PC-9 (cell line): Measurements from ENCODE around the gene ARMC9. TPM values are rescaled to one million over a fixed set of nuclear protein-coding genes. Genes with fewer than 3 reads are reported as not detected.
"Not testable (repeated sequence)": the region's sequence is repeated elsewhere in the genome, so short reads cannot be mapped to it uniquely, and the experiment has no call there.

Source experiments
- BruUV-seq: library from RNA; stranded (reverse); fragments of 400-500 nt; replicated peaks from 2 replicates; lab custom pipeline; 2021; lab: Mats Ljungman, UMichigan
- CTCF ChIA-PET: fragments of 300-600 bp; sonication (Branson Sonifier 250); formaldehyde crosslinking; loops from one replicate; lab custom pipeline; 2022; ENCODE audit warnings: antibody characterized with exemption; lab: Charles Lee
- POLR2A ChIA-PET: fragments of 300-600 bp; sonication (Branson Sonifier 250); formaldehyde crosslinking; loops from one replicate; lab custom pipeline; 2022; ENCODE audit warnings: antibody characterized with exemption; ENCODE audit not compliant: unreplicated experiment; lab: Charles Lee
- DNase-seq, 2 experiments: peaks; one replicate each; pipeline versions ENCODE4 v3.0.0 to v3.0.0-alpha.2; 2015 to 2022; ENCODE audit warnings: mixed read lengths in 1 of 2
- H2AFZ ChIP-seq: fragments of 200-600 bp; sonication (generic); 2 replicates; pipeline ENCODE4 v1.8.1; 2017; ENCODE audit warnings: antibody characterized with exemption
- H3F3A ChIP-seq: fragments of 200-600 bp; sonication (generic); 2 replicates; pipeline ENCODE4 v1.8.1; 2017; ENCODE audit warnings: antibody characterized with exemption, mild to moderate bottlenecking, low read depth; ENCODE audit not compliant: insufficient read depth
- H3K27ac ChIP-seq: fragments of 200-600 bp; sonication (generic); 2 replicates; pipeline ENCODE4 v1.6.1; 2016; ENCODE audit warnings: mixed run types
- H3K27me3 ChIP-seq: fragments of 200-600 bp; sonication (generic); 2 replicates; pipeline ENCODE4 v1.6.1; 2016; ENCODE audit warnings: low read depth, mixed run types; ENCODE audit not compliant: insufficient read depth
- H3K36me3 ChIP-seq: fragments of 200-600 bp; sonication (generic); 2 replicates; pipeline ENCODE4 v1.6.1; 2016; ENCODE audit warnings: low read depth, mixed run types
- H3K4me1 ChIP-seq: fragments of 200-600 bp; sonication (generic); replicated peaks from 2 replicates; pipeline ENCODE4 v1.6.1; 2016; ENCODE audit warnings: mixed run types; ENCODE audit not compliant: insufficient read depth
- H3K4me2 ChIP-seq: fragments of 200-600 bp; sonication (generic); 2 replicates; pipeline ENCODE4 v1.6.1; 2017; ENCODE audit warnings: mixed run types
- H3K4me3 ChIP-seq: fragments of 200-600 bp; sonication (generic); 2 replicates; pipeline ENCODE4 v1.6.1; 2016; ENCODE audit warnings: mixed run types
- H3K79me2 ChIP-seq: fragments of 200-600 bp; sonication (generic); 2 replicates; pipeline ENCODE4 v1.6.1; 2017; ENCODE audit warnings: low read depth, mixed run types
- H3K9me2 ChIP-seq: fragments of 200-600 bp; sonication (generic); 2 replicates; pipeline ENCODE4 v1.8.1; 2017; ENCODE audit warnings: mild to moderate bottlenecking; ENCODE audit not compliant: insufficient read depth
- H3K9me3 ChIP-seq: fragments of 200-600 bp; sonication (generic); 2 replicates; pipeline ENCODE4 v1.8.1; 2016; ENCODE audit warnings: low read depth; ENCODE audit not compliant: insufficient read depth
- H4K20me1 ChIP-seq: fragments of 200-600 bp; sonication (generic); 2 replicates; pipeline ENCODE4 v1.8.1; 2017; ENCODE audit not compliant: insufficient read depth
- EZH2 ChIP-seq: fragments of 200-600 bp; sonication (generic); IDR thresholded peaks from 2 replicates; pipeline ENCODE4 v1.8.0; 2017; ENCODE audit warnings: antibody characterized with exemption, low read depth
- intact Hi-C: fragments of 100-400 bp; cut with micrococcal nuclease; formaldehyde crosslinking; loops from one replicate; pipeline ENCODE4 v1.10.0; 2022; ENCODE audit not compliant: unreplicated experiment
- total RNA-seq: library from RNA; stranded (reverse); gene quantifications from 2 replicates; pipeline ENCODE4 v1.2.3, GENCODE V29; 2021
- TF ChIP-seq, protein P1 (sequence below): fragments of 200-600 bp; sonication (generic); conservative IDR thresholded peaks from 2 replicates; pipeline ENCODE4 v1.6.1; 2017; ENCODE audit warnings: mixed run types, antibody characterized with exemption, mild to moderate bottlenecking, moderate library complexity

ARMC9 gene
- total RNA-seq, 1 experiment from 2014 or later, result 23.4 TPM

DNA sequence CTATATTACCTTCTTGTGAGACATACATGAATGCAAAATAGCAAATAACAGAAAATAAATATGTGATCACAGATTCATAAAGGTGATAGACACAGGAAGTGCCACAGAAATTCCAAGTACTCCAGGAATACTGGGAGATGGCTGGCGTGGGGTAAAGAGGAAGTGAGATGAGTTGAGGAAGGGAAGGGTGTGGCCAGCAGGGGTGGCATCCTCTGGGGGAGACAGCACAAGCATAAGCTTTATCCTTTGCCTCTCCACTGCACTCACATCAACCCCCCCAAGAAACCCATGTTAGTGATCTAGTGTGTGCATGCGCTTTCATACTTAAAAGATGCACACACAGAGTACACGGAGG is 102.3 kb downstream of the ARMC9 start:
- Histone ChIP-seq H3K4me3 (no peak overlapping the region), H3K4me2 (peak overlapping the region; percentile 5; the same call in 1 of the 2 replicates), H3K4me1 (peaks cover 34% of the 10 kb centered on the region), H4K20me1 (no peaks in the 10 kb centered on the region), H3K27me3 (no peaks in the 10 kb centered on the region), H3K9me3 (no peaks in the 10 kb centered on the region), H3F3A (peaks cover 28% of the 10 kb centered on the region; the same call in 1 of the 2 replicates), H3K36me3 (no peaks in the 10 kb centered on the region), H3K79me2 (no peaks in the 10 kb centered on the region), H3K9me2 (no peaks in the 10 kb centered on the region), H2AFZ (no peak overlapping the region), H3K27ac (peak overlapping the region; percentile 78)
- ChIA-PET POLR2A (no interaction called here), CTCF (interaction anchor here (0.6 kb wide), 1 partner anchor 29 kb away, joined by 6 read pairs; no protein-coding TSS in a partner anchor)
- DNase-seq, result no peak
- TF ChIP-seq EZH2, result no peak
- TF ChIP-seq, protein P1, sequence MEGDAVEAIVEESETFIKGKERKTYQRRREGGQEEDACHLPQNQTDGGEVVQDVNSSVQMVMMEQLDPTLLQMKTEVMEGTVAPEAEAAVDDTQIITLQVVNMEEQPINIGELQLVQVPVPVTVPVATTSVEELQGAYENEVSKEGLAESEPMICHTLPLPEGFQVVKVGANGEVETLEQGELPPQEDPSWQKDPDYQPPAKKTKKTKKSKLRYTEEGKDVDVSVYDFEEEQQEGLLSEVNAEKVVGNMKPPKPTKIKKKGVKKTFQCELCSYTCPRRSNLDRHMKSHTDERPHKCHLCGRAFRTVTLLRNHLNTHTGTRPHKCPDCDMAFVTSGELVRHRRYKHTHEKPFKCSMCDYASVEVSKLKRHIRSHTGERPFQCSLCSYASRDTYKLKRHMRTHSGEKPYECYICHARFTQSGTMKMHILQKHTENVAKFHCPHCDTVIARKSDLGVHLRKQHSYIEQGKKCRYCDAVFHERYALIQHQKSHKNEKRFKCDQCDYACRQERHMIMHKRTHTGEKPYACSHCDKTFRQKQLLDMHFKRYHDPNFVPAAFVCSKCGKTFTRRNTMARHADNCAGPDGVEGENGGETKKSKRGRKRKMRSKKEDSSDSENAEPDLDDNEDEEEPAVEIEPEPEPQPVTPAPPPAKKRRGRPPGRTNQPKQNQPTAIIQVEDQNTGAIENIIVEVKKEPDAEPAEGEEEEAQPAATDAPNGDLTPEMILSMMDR, result no peak
- intact Hi-C loops, result no loop called here
- BruUV-seq, result no TSS peak

DNA sequence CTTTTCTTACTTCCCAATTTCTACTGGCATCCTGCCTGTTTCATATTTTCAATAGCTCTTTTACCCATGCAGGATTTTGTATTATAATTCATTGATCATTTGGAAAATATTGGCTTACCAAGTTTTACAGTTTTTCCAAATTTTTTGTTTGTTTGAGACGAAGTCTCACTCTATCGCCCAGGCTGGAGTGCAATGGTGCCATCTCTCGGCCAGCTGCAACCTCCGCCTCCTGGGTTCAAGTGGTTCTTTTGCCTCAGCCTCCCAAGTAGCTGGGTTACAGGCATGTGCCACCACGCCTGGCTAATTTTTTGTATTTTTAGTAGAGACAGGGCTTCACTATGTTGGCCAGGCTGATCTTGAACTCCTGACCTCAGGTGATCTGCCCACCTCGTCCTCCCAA is 105.8 kb downstream of the ARMC9 start:
- intact Hi-C loops, H4K20me1 ChIP-seq, H3K27ac ChIP-seq, H2AFZ ChIP-seq, H3K9me2 ChIP-seq, BruUV-seq, H3K9me3 ChIP-seq, H3K79me2 ChIP-seq, H3K4me2 ChIP-seq, POLR2A ChIA-PET, H3K36me3 ChIP-seq, CTCF ChIA-PET, H3K4me3 ChIP-seq, H3K27me3 ChIP-seq, DNase-seq: not testable (repeated sequence)
- H3K4me1 ChIP-seq, result peaks cover 48% of the 10 kb centered on the region
- H3F3A ChIP-seq, result peaks cover 26% of the 10 kb centered on the region; the same call in 1 of the 2 replicates

DNA sequence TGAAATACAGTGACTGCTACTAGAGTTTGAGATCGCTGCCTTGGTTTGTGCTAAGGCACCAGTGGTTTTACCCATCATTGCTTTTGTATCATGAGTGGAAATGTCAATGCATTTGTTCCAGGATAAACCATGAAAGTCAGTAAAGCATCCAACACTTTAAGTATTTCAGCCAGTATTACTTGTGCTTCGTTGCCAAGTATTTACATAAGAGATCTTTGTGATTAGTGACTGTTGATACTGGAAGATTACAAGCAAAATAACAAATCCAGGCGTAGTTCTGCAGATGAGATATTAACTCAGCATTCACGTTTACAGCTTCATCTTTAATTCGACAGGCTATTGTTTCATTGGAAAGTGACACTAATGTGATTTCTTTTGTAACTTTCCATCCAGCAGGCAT is 106.8 kb downstream of the ARMC9 start:
- H3K27me3 ChIP-seq, result no peaks in the 10 kb centered on the region
- H3K4me3 ChIP-seq, result no peak overlapping the region
- POLR2A ChIA-PET, result no interaction called here
- intact Hi-C loops, result no loop called here
- no peak overlapping the region for H2AFZ ChIP-seq
- peaks cover 42% of the 10 kb centered on the region for H3K4me1 ChIP-seq
- peaks cover 19% of the 10 kb centered on the region; the same call in 1 of the 2 replicates for H3F3A ChIP-seq
- BruUV-seq, result no TSS peak
- TF ChIP-seq, protein P1, result no peak
- no peak for TF ChIP-seq EZH2
- no peak overlapping the region for H3K27ac ChIP-seq
- no peaks in the 10 kb centered on the region for H3K36me3 ChIP-seq
- H3K79me2 ChIP-seq, result no peaks in the 10 kb centered on the region
- no peaks in the 10 kb centered on the region for H4K20me1 ChIP-seq
- H3K9me3 ChIP-seq, result no peaks in the 10 kb centered on the region
- DNase-seq, result no peak
- no peaks in the 10 kb centered on the region for H3K9me2 ChIP-seq
- CTCF ChIA-PET, result no interaction called here
- no peak overlapping the region for H3K4me2 ChIP-seq
